Endothelial cell (in vitro differentiated cells): ENCODE results near the gene PAPPA. TPM values are rescaled to one million over a fixed set of nuclear protein-coding genes. Genes with fewer than 3 reads are reported as not detected.

ENCODE experiments used
- DNase-seq: peaks from one replicate; pipeline ENCODE4 v3.0.0; 2021; ENCODE audit warnings: low spot score
- H3K27ac Mint-ChIP-seq: one replicate; pipeline ENCODE4 v1.8.0; 2021; ENCODE audit warnings: mixed read lengths, inconsistent platforms; ENCODE audit not compliant: unreplicated experiment
- H3K27me3 Mint-ChIP-seq: one replicate; pipeline ENCODE4 v1.8.0; 2021; ENCODE audit warnings: mild to moderate bottlenecking, moderate library complexity, mixed read lengths, inconsistent platforms; ENCODE audit not compliant: unreplicated experiment
- H3K36me3 Mint-ChIP-seq: one replicate; pipeline ENCODE4 v1.8.0; 2021; ENCODE audit warnings: mild to moderate bottlenecking, low read depth, mixed read lengths, inconsistent platforms; ENCODE audit not compliant: unreplicated experiment
- H3K4me1 Mint-ChIP-seq: one replicate; pipeline ENCODE4 v1.8.0; 2021; ENCODE audit warnings: mild to moderate bottlenecking, mixed read lengths, inconsistent platforms; ENCODE audit not compliant: unreplicated experiment
- H3K4me3 Mint-ChIP-seq: one replicate; pipeline ENCODE4 v1.8.0; 2021; ENCODE audit warnings: mild to moderate bottlenecking, mixed read lengths, inconsistent platforms; ENCODE audit not compliant: unreplicated experiment
- H3K9me3 Mint-ChIP-seq: one replicate; pipeline ENCODE4 v1.8.0; 2021; ENCODE audit warnings: mixed read lengths, inconsistent platforms; ENCODE audit not compliant: unreplicated experiment
- CTCF ChIP-seq: fragments of 200-600 bp; sonication (generic); IDR thresholded peaks from one replicate; pipeline ENCODE4 v1.5.0; 2021; ENCODE audit warnings: antibody characterized with exemption; ENCODE audit not compliant: unreplicated experiment
- total RNA-seq: library from RNA; stranded (reverse); fragmentation: NEBNext Ultra II Directional; extraction: Animal tissue kit (Norgen Biotek cat#: 25700); gene quantifications from one replicate; pipeline ENCODE4 v1.2.1, GENCODE V29; 2021; ENCODE audit not compliant: unreplicated experiment

Gene PAPPA
- total RNA-seq, 1 donor from 2014 or later: 1.4 TPM

GRCh38 chr9:116187570-116188170 lies 34.1 kb downstream of the PAPPA start:
- Mint-ChIP-seq H3K27ac (no peak overlapping the region), H3K27me3 (peaks cover 2% of the 10 kb centered on the region), H3K4me1 (peaks cover 7% of the 10 kb centered on the region), H3K36me3 (no peaks in the 10 kb centered on the region), H3K4me3 (no peak overlapping the region), H3K9me3 (no peaks in the 10 kb centered on the region)
- TF ChIP-seq CTCF: no peak
- no peak for DNase-seq

GRCh38 chr9:116189683-116190082 lies 36.1 kb downstream of the PAPPA start:
- Mint-ChIP-seq H3K36me3 (no peaks in the 10 kb centered on the region), H3K4me1 (peaks cover 7% of the 10 kb centered on the region), H3K27ac (no peak overlapping the region), H3K9me3 (no peaks in the 10 kb centered on the region), H3K4me3 (no peak overlapping the region), H3K27me3 (peaks cover 2% of the 10 kb centered on the region)
- no peak for DNase-seq
- no peak for TF ChIP-seq CTCF

GRCh38 chr9:116190637-116191396 lies 37.2 kb downstream of the PAPPA start:
- Mint-ChIP-seq H3K36me3 (no peaks in the 10 kb centered on the region), H3K4me1 (peaks cover 7% of the 10 kb centered on the region), H3K9me3 (no peaks in the 10 kb centered on the region), H3K27ac (no peak overlapping the region), H3K27me3 (peaks cover 2% of the 10 kb centered on the region), H3K4me3 (no peak overlapping the region)
- no peak for DNase-seq
- TF ChIP-seq CTCF: no peak

- Mint-ChIP-seq H3K4me1 (peaks cover 7% of the 10 kb centered on the region), H3K4me3 (no peak overlapping the region), H3K27ac (no peak overlapping the region), H3K27me3 (peaks cover 2% of the 10 kb centered on the region), H3K36me3 (no peaks in the 10 kb centered on the region), H3K9me3 (no peaks in the 10 kb centered on the region)
- no peak for TF ChIP-seq CTCF
- no peak for DNase-seq
Measured at GRCh38 chr9:116191576-116192415, 38.2 kb downstream of the PAPPA start.
